NB4 (cell line): ENCODE data around the gene HOXB6.
A peak's percentile ranks its signal among the peaks of the same experiment; 100 is the strongest.

Experiments used
- DNase-seq: peaks from one replicate; pipeline ENCODE4 v3.0.0; 2010; ENCODE audit warnings: low read depth
- H3K4me3 ChIP-seq: one replicate; pipeline ENCODE4 v1.5.1; 2011; ENCODE audit warnings: mild to moderate bottlenecking, low read depth, low read length, moderate library complexity
- CTCF ChIP-seq: IDR thresholded peaks from one replicate; pipeline ENCODE4 v1.5.1; 2012; ENCODE audit warnings: low read depth, low read length
- MAX ChIP-seq: IDR thresholded peaks from 2 replicates; pipeline ENCODE4 v1.6.1; 2011; ENCODE audit warnings: low read depth, low read length
- MYC ChIP-seq: IDR thresholded peaks from 2 replicates; pipeline ENCODE4 v1.6.1; 2011; ENCODE audit warnings: low read depth, low read length
- POLR2A ChIP-seq: IDR thresholded peaks from 2 replicates; pipeline ENCODE4 v1.6.1; 2011; ENCODE audit warnings: mild to moderate bottlenecking; ENCODE audit not compliant: insufficient read length; ENCODE audit errors: extremely low read depth

The HOXB6 gene

GRCh38 chr17:48600244-48601098 lies 4.3 kb downstream of the HOXB6 start:
- H3K4me3 ChIP-seq: no peak overlapping the region
- TF ChIP-seq POLR2A: no peak
- no peak for TF ChIP-seq CTCF
- no peak for DNase-seq

GRCh38 chr17:48599354-48599753 lies 5.4 kb downstream of the HOXB6 start:
- DNase-seq: no peak
- no peak overlapping the region for H3K4me3 ChIP-seq
- TF ChIP-seq CTCF (no peak), POLR2A (no peak), MYC (no peak), MAX (no peak)

- no peak overlapping the region for H3K4me3 ChIP-seq
- TF ChIP-seq MAX: no peak
- TF ChIP-seq MYC: no peak
- no peak for TF ChIP-seq POLR2A
- no peak for TF ChIP-seq CTCF
- DNase-seq: no peak
Observed at GRCh38 chr17:48598736-48599135, 6.0 kb downstream of the HOXB6 start.

- no peak overlapping the region for H3K4me3 ChIP-seq
- DNase-seq: peak; percentile 38
- no peak for TF ChIP-seq MAX
Observed at GRCh38 chr17:48597778-48598631, 6.8 kb downstream of the HOXB6 start.

- no peak overlapping the region for H3K4me3 ChIP-seq
- no peak for DNase-seq
- TF ChIP-seq POLR2A (no peak), MAX (no peak), CTCF (no peak), MYC (no peak)
Observed at GRCh38 chr17:48597528-48597777, 7.3 kb downstream of the HOXB6 start.

GRCh38 chr17:48596735-48597527 lies 7.9 kb downstream of the HOXB6 start:
- H3K4me3 ChIP-seq: no peak overlapping the region
- no peak for DNase-seq
- TF ChIP-seq MAX (no peak), POLR2A (no peak), CTCF (no peak), MYC (no peak)
